Measurements from ENCODE around the gene ADSL.

GRCh38 chr22:40309631-40310030 is 36.7 kb upstream of the ADSL start:
- no peak for TF ChIP-seq CTCF (conservative IDR thresholded peaks at IDR 0.05)
- TF ChIP-seq ZFX (IDR thresholded peaks at IDR 0.05), result no peak

Measured in C4-2B (cell line).